ENCODE measurements around the gene MRFAP1L1.
"Not testable (repeated sequence)": the region's sequence is repeated elsewhere in the genome, so short reads cannot be mapped to it uniquely, and the experiment has no call there.

Gene MRFAP1L1

GRCh38 chr4:6709230-6710114 is at the start of gene MRFAP1L1:
Gene MRFAP1L1 (minus strand): TSS chr4:6709865. CDS start chr4:6709629, 236 bp downstream.
- FAIRE-seq: peak; percentile 94
- peak; percentile 83 for DNase-seq (ENCODE audit: extremely low spot score, insufficient read length, low read depth)

GRCh38 chr4:6758728-6759127 is 49.1 kb upstream of the MRFAP1L1 start:
- FAIRE-seq: no peak

GRCh38 chr4:6756345-6756744 is 46.7 kb upstream of the MRFAP1L1 start:
- not testable (repeated sequence) for DNase-seq (ENCODE audit: extremely low spot score, insufficient read length, low read depth); FAIRE-seq

More at GRCh38 chr4:6758728-6759127, 49.1 kb upstream of the MRFAP1L1 start:
- DNase-seq (ENCODE audit: extremely low spot score, insufficient read length, low read depth): no peak

- no peak for DNase-seq (ENCODE audit: extremely low spot score, insufficient read length, low read depth)
- no peak for FAIRE-seq
Observed at GRCh38 chr4:6755088-6755753, 45.6 kb upstream of the MRFAP1L1 start.

- no peak for DNase-seq (ENCODE audit: extremely low spot score, insufficient read length, low read depth)
- no peak for FAIRE-seq
Observed at GRCh38 chr4:6754481-6755087, 44.9 kb upstream of the MRFAP1L1 start.

GRCh38 chr4:6753891-6754290 is 44.2 kb upstream of the MRFAP1L1 start:
- FAIRE-seq (no peak), DNase-seq (ENCODE audit: extremely low spot score, insufficient read length, low read depth) (no peak)

- FAIRE-seq (no peak), DNase-seq (ENCODE audit: extremely low spot score, insufficient read length, low read depth) (no peak)
Observed at GRCh38 chr4:6753103-6753560, 43.5 kb upstream of the MRFAP1L1 start.

- no peak for FAIRE-seq
- no peak for DNase-seq (ENCODE audit: extremely low spot score, insufficient read length, low read depth)
Observed at GRCh38 chr4:6752486-6752829, 42.8 kb upstream of the MRFAP1L1 start.

- FAIRE-seq: peak; percentile 46
- DNase-seq (ENCODE audit: extremely low spot score, insufficient read length, low read depth): no peak
Observed at GRCh38 chr4:6751611-6752485, 42.2 kb upstream of the MRFAP1L1 start.

GRCh38 chr4:6750286-6751221 is 40.9 kb upstream of the MRFAP1L1 start:
- no peak for FAIRE-seq
- DNase-seq (ENCODE audit: extremely low spot score, insufficient read length, low read depth): no peak

- DNase-seq (ENCODE audit: extremely low spot score, insufficient read length, low read depth): no peak
- no peak for FAIRE-seq
Observed at GRCh38 chr4:6749340-6750171, 39.9 kb upstream of the MRFAP1L1 start.

- no peak for FAIRE-seq
- no peak for DNase-seq (ENCODE audit: extremely low spot score, insufficient read length, low read depth)
Observed at GRCh38 chr4:6748286-6748685, 38.6 kb upstream of the MRFAP1L1 start.

- FAIRE-seq (no peak), DNase-seq (ENCODE audit: extremely low spot score, insufficient read length, low read depth) (no peak)
Observed at GRCh38 chr4:6747294-6748051, 37.8 kb upstream of the MRFAP1L1 start.

GRCh38 chr4:6746721-6747293 is 37.1 kb upstream of the MRFAP1L1 start:
- no peak for DNase-seq (ENCODE audit: extremely low spot score, insufficient read length, low read depth)
- no peak for FAIRE-seq

GRCh38 chr4:6742989-6743388 is 33.3 kb upstream of the MRFAP1L1 start:
- DNase-seq (ENCODE audit: extremely low spot score, insufficient read length, low read depth) (no peak), FAIRE-seq (no peak)

- peak; percentile 47 for FAIRE-seq
- no peak for DNase-seq (ENCODE audit: extremely low spot score, insufficient read length, low read depth)
Observed at GRCh38 chr4:6742507-6742906, 32.8 kb upstream of the MRFAP1L1 start.

- FAIRE-seq (no peak), DNase-seq (ENCODE audit: extremely low spot score, insufficient read length, low read depth) (no peak)
Observed at GRCh38 chr4:6740347-6740746, 30.7 kb upstream of the MRFAP1L1 start.

Data from GM18507 (cell line).